A549 (cell line): Measurements from ENCODE around the gene VCL. TPM values are rescaled to one million over a fixed set of nuclear protein-coding genes. Genes with fewer than 3 reads are reported as not detected.

ENCODE experiments used
- ATAC-seq, 2 experiments: fragments of 200-7000 bp in 1 of 2; fragments of >200 bp in 1 of 2; cut with Nextera tagmentation in 1 of 2; cut with Tn5 transposase in 1 of 2; 3 replicates each; pipeline versions ENCODE4 v1.8.0 to v1.9.1; 2018 to 2020; ENCODE audit warnings: mild to moderate bottlenecking in 1 of 2, moderate library complexity in 1 of 2
- CTCF ChIA-PET: fragments of 300-600 bp; sonication (Branson Sonifier 250); formaldehyde crosslinking; extraction: SDS; loops from one replicate; lab custom pipeline; 2021; ENCODE audit warnings: antibody characterized with exemption, inconsistent platforms; lab: Yijun Ruan, JAX
- POLR2A ChIA-PET: fragments of 350-600 bp; formaldehyde crosslinking; extraction: SDS; loops from one replicate; lab custom pipeline; 2021; ENCODE audit warnings: antibody characterized with exemption, inconsistent platforms; lab: Yijun Ruan, JAX
- DNase-seq, 2 experiments: peaks; one replicate each; pipeline versions ENCODE4 v3.0.0 to v3.0.0-alpha.2; 2011 to 2016; ENCODE audit warnings: low read depth in 1 of 2, low spot score in 1 of 2
- FAIRE-seq: peaks from 2 replicates; lab custom pipeline; 2011; peaks lifted over from hg19 to GRCh38; lab: Jason Lieb, UNC
- H3K27ac ChIP-seq, 2 experiments: fragments of >200 bp; sonication (Bioruptor Twin); formaldehyde crosslinking; 3 replicates each; pipeline ENCODE4 v1.5.1; 2016 to 2017
- H3K4me1 ChIP-seq: fragments of >200 bp; sonication (Bioruptor Twin); formaldehyde crosslinking; 3 replicates; pipeline ENCODE4 v1.6.1; 2016
- H3K4me2 ChIP-seq: fragments of >200 bp; sonication (Bioruptor Twin); formaldehyde crosslinking; 3 replicates; pipeline ENCODE4 v1.6.1; 2016
- H3K4me3 ChIP-seq: fragments of >200 bp; sonication (Bioruptor Twin); formaldehyde crosslinking; 3 replicates; pipeline ENCODE4 v1.5.1; 2016
- H3K9me3 ChIP-seq: fragments of >200 bp; sonication (Bioruptor Twin); formaldehyde crosslinking; 3 replicates; pipeline ENCODE4 v1.6.1; 2016
- CBX8 ChIP-seq: fragments of 200-600 bp; sonication (generic); IDR thresholded peaks from 2 replicates; pipeline ENCODE4 v1.6.1; 2016
- CEBPB ChIP-seq, 2 experiments: fragments of >200 bp in 1 of 2; sonication (Bioruptor Twin) in 1 of 2; formaldehyde crosslinking in 1 of 2; IDR thresholded peaks; 2 replicates each; pipeline ENCODE4 v1.6.1; 2012 to 2016
- FOXS1 ChIP-seq: fragments of 250-450 bp; sonication (Bioruptor Pico); IDR thresholded peaks from 2 replicates; pipeline ENCODE4 v1.5.0; 2020; ENCODE audit warnings: mild to moderate bottlenecking, moderate library complexity
- HDAC2 ChIP-seq: fragments of 200-600 bp; sonication (generic); IDR thresholded peaks from 2 replicates; pipeline ENCODE4 v1.6.1; 2016
- HEYL ChIP-seq: fragments of 250-450 bp; sonication (Bioruptor Pico); IDR thresholded peaks from 2 replicates; pipeline ENCODE4 v1.8.0; 2021; ENCODE audit warnings: mild to moderate bottlenecking, moderate library complexity
- HOXA7 ChIP-seq: fragments of 250-450 bp; sonication (Bioruptor Pico); IDR thresholded peaks from 2 replicates; pipeline ENCODE4 v1.5.0; 2020; ENCODE audit warnings: mild to moderate bottlenecking, moderate library complexity
- JUN ChIP-seq, 2 experiments: fragments of >200 bp; sonication (Bioruptor Twin); formaldehyde crosslinking; IDR thresholded peaks; 2 replicates in 1 of 2; 3 replicates in 1 of 2; pipeline ENCODE4 v1.6.1; 2016 to 2017
- MAFK ChIP-seq: fragments of 450-650 bp; IDR thresholded peaks from 2 replicates; pipeline ENCODE4 v1.6.1; 2014; ENCODE audit not compliant: partially characterized antibody
- NPAS2 ChIP-seq: fragments of 250-450 bp; sonication (Bioruptor Pico); IDR thresholded peaks from 2 replicates; pipeline ENCODE4 v1.8.0; 2022; ENCODE audit warnings: mild to moderate bottlenecking, moderate library complexity, borderline replicate concordance
- PHF8 ChIP-seq: fragments of 200-600 bp; sonication (generic); IDR thresholded peaks from 2 replicates; pipeline ENCODE4 v1.6.1; 2016; ENCODE audit warnings: low read depth, mild to moderate bottlenecking, antibody characterized with exemption, moderate library complexity, borderline replicate concordance
- RCOR1 ChIP-seq: fragments of 150-350 bp; IDR thresholded peaks from 2 replicates; pipeline ENCODE4 v1.6.1; 2014; ENCODE audit warnings: antibody characterized with exemption, low read length, low read depth
- RFX5 ChIP-seq: fragments of 450-650 bp; IDR thresholded peaks from 2 replicates; pipeline ENCODE4 v1.7.1; 2014; ENCODE audit warnings: antibody characterized with exemption, mild to moderate bottlenecking, moderate library complexity
- RNF2 ChIP-seq: fragments of 200-600 bp; sonication (generic); IDR thresholded peaks from 2 replicates; pipeline ENCODE4 v1.6.1; 2016; ENCODE audit warnings: low read depth, mild to moderate bottlenecking, antibody characterized with exemption, moderate library complexity, borderline replicate concordance
- SMC3 ChIP-seq: fragments of >200 bp; sonication (Bioruptor Twin); formaldehyde crosslinking; IDR thresholded peaks from 3 replicates; pipeline ENCODE4 v1.6.1; 2018; ENCODE audit warnings: inconsistent platforms
- TFCP2L1 ChIP-seq: fragments of 250-450 bp; sonication (Bioruptor Pico); IDR thresholded peaks from 2 replicates; pipeline ENCODE4 v1.5.0; 2021; ENCODE audit warnings: mild to moderate bottlenecking
- WGBS: methylation state at CpG from one replicate; pipeline ENCODE4 v1.1.6; 2017; ENCODE audit errors: missing lambda C conversion rate; 5-methylcytosine and 5-hydroxymethylcytosine counted together
- polyA plus RNA-seq, 4 experiments: library from polyadenylated mRNA; depleted of rRNA in 3 of 4; stranded (reverse); fragments of >200 nt; fragmentation: RNase III in 1 of 4; extraction: RNeasy Plus Mini Kit Qiagen cat#74134 plus additional on column Dnase treatment in 1 of 4; gene quantifications; 2 replicates in 3 of 4; 3 replicates in 1 of 4; pipeline ENCODE4 v1.2.3, GENCODE V29; 2011 to 2017
- TF ChIP-seq, protein P1 (sequence below): fragments of >200 bp; sonication (Bioruptor Twin); formaldehyde crosslinking; IDR thresholded peaks from 3 replicates; pipeline ENCODE4 v1.5.1; 2016
- TF ChIP-seq, protein P2 (sequence below): fragments of >200 bp; sonication (Bioruptor Twin); formaldehyde crosslinking; IDR thresholded peaks from 3 replicates; pipeline ENCODE4 v1.6.1; 2016
- TF ChIP-seq, protein P3 (sequence below): fragments of >200 bp; sonication (Bioruptor Twin); formaldehyde crosslinking; IDR thresholded peaks from 2 replicates; pipeline ENCODE4 v1.6.1; 2016
- TF ChIP-seq, protein P4 (sequence below): fragments of 250-450 bp; sonication (Bioruptor Pico); IDR thresholded peaks from 2 replicates; pipeline ENCODE4 v1.5.0; 2021; ENCODE audit warnings: mild to moderate bottlenecking, moderate library complexity, borderline replicate concordance
- TF ChIP-seq, protein P5 (sequence below): fragments of 200-600 bp; sonication (generic); IDR thresholded peaks from 2 replicates; pipeline ENCODE4 v1.6.1; 2016; ENCODE audit warnings: antibody characterized with exemption, mild to moderate bottlenecking, moderate library complexity
- TF ChIP-seq, protein P6 (sequence below): IDR thresholded peaks from 2 replicates; pipeline ENCODE4 v1.6.1; 2012

The VCL gene
- polyA plus RNA-seq, 2 of the 4 experiments (the other 2 are of a cell fraction): 101 to 112 TPM

DNA sequence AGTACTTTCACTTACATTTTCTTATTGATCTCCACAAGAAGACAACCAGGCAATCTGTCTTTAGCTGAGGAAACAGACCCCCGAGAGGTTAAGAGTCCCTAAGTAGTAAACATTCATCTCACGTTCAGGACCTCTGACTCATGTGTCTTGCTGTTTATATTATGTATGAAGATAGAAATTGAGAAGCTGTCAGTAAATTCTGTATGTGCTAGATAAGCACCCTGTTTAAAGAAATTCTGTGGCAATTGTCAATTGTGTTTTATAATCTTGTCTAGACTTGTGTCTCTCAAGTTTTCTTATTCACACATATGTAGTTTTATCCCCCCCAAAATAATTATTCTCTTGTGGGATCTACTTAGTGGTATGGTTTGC is 167.6 kb downstream of the VCL start:
- ATAC-seq (no peak), FAIRE-seq (no peak), DNase-seq (no peak)
- POLR2A ChIA-PET: interaction anchor here (0.6 kb wide), 1 partner anchor 313 kb away, joined by 3 read pairs; no protein-coding TSS in a partner anchor
- TF ChIP-seq, protein P1, sequence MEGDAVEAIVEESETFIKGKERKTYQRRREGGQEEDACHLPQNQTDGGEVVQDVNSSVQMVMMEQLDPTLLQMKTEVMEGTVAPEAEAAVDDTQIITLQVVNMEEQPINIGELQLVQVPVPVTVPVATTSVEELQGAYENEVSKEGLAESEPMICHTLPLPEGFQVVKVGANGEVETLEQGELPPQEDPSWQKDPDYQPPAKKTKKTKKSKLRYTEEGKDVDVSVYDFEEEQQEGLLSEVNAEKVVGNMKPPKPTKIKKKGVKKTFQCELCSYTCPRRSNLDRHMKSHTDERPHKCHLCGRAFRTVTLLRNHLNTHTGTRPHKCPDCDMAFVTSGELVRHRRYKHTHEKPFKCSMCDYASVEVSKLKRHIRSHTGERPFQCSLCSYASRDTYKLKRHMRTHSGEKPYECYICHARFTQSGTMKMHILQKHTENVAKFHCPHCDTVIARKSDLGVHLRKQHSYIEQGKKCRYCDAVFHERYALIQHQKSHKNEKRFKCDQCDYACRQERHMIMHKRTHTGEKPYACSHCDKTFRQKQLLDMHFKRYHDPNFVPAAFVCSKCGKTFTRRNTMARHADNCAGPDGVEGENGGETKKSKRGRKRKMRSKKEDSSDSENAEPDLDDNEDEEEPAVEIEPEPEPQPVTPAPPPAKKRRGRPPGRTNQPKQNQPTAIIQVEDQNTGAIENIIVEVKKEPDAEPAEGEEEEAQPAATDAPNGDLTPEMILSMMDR: no peak
- TF ChIP-seq, protein P2, sequence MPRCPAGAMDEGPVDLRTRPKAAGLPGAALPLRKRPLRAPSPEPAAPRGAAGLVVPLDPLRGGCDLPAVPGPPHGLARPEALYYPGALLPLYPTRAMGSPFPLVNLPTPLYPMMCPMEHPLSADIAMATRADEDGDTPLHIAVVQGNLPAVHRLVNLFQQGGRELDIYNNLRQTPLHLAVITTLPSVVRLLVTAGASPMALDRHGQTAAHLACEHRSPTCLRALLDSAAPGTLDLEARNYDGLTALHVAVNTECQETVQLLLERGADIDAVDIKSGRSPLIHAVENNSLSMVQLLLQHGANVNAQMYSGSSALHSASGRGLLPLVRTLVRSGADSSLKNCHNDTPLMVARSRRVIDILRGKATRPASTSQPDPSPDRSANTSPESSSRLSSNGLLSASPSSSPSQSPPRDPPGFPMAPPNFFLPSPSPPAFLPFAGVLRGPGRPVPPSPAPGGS: no peak
- TF ChIP-seq JUN (IDR thresholded peaks at IDR 0.05): no peak
- no peak for TF ChIP-seq PHF8
- TF ChIP-seq, protein P3, sequence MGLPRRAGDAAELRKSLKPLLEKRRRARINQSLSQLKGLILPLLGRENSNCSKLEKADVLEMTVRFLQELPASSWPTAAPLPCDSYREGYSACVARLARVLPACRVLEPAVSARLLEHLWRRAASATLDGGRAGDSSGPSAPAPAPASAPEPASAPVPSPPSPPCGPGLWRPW: no peak
- TF ChIP-seq RNF2: no peak
- TF ChIP-seq, protein P4, sequence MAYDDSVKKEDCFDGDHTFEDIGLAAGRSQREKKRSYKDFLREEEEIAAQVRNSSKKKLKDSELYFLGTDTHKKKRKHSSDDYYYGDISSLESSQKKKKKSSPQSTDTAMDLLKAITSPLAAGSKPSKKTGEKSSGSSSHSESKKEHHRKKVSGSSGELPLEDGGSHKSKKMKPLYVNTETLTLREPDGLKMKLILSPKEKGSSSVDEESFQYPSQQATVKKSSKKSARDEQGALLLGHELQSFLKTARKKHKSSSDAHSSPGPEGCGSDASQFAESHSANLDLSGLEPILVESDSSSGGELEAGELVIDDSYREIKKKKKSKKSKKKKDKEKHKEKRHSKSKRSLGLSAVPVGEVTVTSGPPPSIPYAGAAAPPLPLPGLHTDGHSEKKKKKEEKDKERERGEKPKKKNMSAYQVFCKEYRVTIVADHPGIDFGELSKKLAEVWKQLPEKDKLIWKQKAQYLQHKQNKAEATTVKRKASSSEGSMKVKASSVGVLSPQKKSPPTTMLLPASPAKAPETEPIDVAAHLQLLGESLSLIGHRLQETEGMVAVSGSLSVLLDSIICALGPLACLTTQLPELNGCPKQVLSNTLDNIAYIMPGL: no peak
- no peak for TF ChIP-seq CBX8
- CTCF ChIA-PET: interaction anchor here (0.6 to 2.1 kb wide), 4 partner anchors 9 to 48 kb away, joined by 3 to 6 read pairs (median 4); partner anchors contain the start of gene AP3M1
- peaks cover 16% of the 10 kb centered on the region for H3K4me1 ChIP-seq
- H3K27ac ChIP-seq: no peak overlapping the region
- no peak overlapping the region for H3K4me2 ChIP-seq
- no peaks in the 10 kb centered on the region for H3K9me3 ChIP-seq
- 49% methylated on average over 2 of the region's 2 CpGs for WGBS
- no peak overlapping the region for H3K4me3 ChIP-seq

DNA sequence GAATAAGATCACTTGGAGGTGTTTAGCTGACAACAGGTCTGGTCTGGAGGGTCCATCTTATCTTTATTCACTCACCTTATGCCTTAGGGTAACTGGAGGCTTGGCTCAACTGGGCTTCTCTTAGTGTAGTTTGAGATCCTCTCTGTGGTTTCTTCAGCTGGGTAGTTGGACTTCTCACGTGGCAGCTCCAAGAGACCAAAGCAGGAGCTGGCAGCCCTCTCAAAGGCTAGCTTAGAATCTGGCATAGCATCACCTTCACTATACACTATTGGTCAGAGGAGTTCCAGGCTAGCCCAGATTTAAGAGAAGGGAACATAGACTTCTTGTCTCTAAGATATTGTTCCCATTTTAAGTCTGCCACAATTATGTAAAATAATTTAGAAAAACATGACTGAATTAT is 169.5 kb downstream of the VCL start:
- H3K27ac ChIP-seq: no peak overlapping the region
- H3K4me1 ChIP-seq: peaks cover 16% of the 10 kb centered on the region
- FAIRE-seq: no peak
- H3K9me3 ChIP-seq: no peaks in the 10 kb centered on the region
- DNase-seq: no peak
- no peak for ATAC-seq
- WGBS: 80% methylated on average over 1 of the region's 1 CpG
- POLR2A ChIA-PET: no interaction called here
- no peak overlapping the region for H3K4me2 ChIP-seq
- CTCF ChIA-PET: interaction anchor here (1.1 to 2.5 kb wide), 5 partner anchors 11 to 67 kb away, joined by 3 to 8 read pairs (median 4); partner anchors contain the start of genes ADK and AP3M1
- no peak overlapping the region for H3K4me3 ChIP-seq
- no peak for TF ChIP-seq HEYL (CRISPR knock-in tag)
- TF ChIP-seq RFX5: no peak
- TF ChIP-seq RCOR1: no peak
- TF ChIP-seq, protein P5, sequence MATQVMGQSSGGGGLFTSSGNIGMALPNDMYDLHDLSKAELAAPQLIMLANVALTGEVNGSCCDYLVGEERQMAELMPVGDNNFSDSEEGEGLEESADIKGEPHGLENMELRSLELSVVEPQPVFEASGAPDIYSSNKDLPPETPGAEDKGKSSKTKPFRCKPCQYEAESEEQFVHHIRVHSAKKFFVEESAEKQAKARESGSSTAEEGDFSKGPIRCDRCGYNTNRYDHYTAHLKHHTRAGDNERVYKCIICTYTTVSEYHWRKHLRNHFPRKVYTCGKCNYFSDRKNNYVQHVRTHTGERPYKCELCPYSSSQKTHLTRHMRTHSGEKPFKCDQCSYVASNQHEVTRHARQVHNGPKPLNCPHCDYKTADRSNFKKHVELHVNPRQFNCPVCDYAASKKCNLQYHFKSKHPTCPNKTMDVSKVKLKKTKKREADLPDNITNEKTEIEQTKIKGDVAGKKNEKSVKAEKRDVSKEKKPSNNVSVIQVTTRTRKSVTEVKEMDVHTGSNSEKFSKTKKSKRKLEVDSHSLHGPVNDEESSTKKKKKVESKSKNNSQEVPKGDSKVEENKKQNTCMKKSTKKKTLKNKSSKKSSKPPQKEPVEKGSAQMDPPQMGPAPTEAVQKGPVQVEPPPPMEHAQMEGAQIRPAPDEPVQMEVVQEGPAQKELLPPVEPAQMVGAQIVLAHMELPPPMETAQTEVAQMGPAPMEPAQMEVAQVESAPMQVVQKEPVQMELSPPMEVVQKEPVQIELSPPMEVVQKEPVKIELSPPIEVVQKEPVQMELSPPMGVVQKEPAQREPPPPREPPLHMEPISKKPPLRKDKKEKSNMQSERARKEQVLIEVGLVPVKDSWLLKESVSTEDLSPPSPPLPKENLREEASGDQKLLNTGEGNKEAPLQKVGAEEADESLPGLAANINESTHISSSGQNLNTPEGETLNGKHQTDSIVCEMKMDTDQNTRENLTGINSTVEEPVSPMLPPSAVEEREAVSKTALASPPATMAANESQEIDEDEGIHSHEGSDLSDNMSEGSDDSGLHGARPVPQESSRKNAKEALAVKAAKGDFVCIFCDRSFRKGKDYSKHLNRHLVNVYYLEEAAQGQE: no peak
- TF ChIP-seq HDAC2: no peak
- no peak for TF ChIP-seq HOXA7 (CRISPR knock-in tag)
- no peak for TF ChIP-seq CEBPB (IDR thresholded peaks at IDR 0.05)
- no peak for TF ChIP-seq FOXS1
- TF ChIP-seq TFCP2L1 (CRISPR knock-in tag): no peak
- no peak for TF ChIP-seq NPAS2
- TF ChIP-seq SMC3: no peak
- no peak for TF ChIP-seq MAFK
- TF ChIP-seq, protein P6, sequence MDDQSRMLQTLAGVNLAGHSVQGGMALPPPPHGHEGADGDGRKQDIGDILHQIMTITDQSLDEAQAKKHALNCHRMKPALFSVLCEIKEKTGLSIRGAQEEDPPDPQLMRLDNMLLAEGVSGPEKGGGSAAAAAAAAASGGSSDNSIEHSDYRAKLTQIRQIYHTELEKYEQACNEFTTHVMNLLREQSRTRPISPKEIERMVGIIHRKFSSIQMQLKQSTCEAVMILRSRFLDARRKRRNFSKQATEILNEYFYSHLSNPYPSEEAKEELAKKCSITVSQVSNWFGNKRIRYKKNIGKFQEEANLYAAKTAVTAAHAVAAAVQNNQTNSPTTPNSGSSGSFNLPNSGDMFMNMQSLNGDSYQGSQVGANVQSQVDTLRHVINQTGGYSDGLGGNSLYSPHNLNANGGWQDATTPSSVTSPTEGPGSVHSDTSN: no peak
